H9 (cell line): ENCODE results near the gene TAS2R42. TPM values are rescaled to one million over a fixed set of nuclear protein-coding genes. Genes with fewer than 3 reads are reported as not detected.

ENCODE experiments used
- DNase-seq: peaks from one replicate; pipeline ENCODE4 v3.0.0-alpha.2; 2017
- H2AFZ ChIP-seq: one replicate; pipeline ENCODE4 v1.6.1; 2013; ENCODE audit warnings: mild to moderate bottlenecking, low read length, control low read depth, moderate library complexity
- H2AK5ac ChIP-seq: 2 replicates; pipeline ENCODE4 v1.6.1; 2013; ENCODE audit warnings: low read length, control low read depth, mixed read lengths; ENCODE audit not compliant: insufficient read length
- H2BK120ac ChIP-seq: one replicate; pipeline ENCODE4 v1.6.1; 2013; ENCODE audit warnings: low read depth, mild to moderate bottlenecking, low read length, control low read depth, inconsistent platforms; ENCODE audit not compliant: poor library complexity, severe bottlenecking
- H2BK12ac ChIP-seq: 2 replicates; pipeline ENCODE4 v1.6.1; 2013; ENCODE audit warnings: low read length, control low read depth, mixed read lengths, low read depth; ENCODE audit not compliant: insufficient read length
- H2BK15ac ChIP-seq: 2 replicates; pipeline ENCODE4 v1.6.1; 2013; ENCODE audit warnings: low read depth, low read length, control low read depth
- H2BK20ac ChIP-seq: one replicate; pipeline ENCODE4 v1.6.1; 2013; ENCODE audit warnings: low read depth, mild to moderate bottlenecking, low read length, control low read depth, inconsistent platforms; ENCODE audit not compliant: poor library complexity, severe bottlenecking
- H2BK5ac ChIP-seq: 2 replicates; pipeline ENCODE4 v1.6.1; 2013; ENCODE audit warnings: low read length, control low read depth, mixed read lengths; ENCODE audit not compliant: insufficient read length
- H3K14ac ChIP-seq: 2 replicates; pipeline ENCODE4 v1.6.1; 2013; ENCODE audit warnings: low read length, control low read depth; ENCODE audit not compliant: insufficient read depth
- H3K18ac ChIP-seq: 2 replicates; pipeline ENCODE4 v1.6.1; 2013; ENCODE audit warnings: low read depth, mild to moderate bottlenecking, mixed read lengths, low read length, control low read depth; ENCODE audit not compliant: insufficient read length
- H3K23ac ChIP-seq: 2 replicates; pipeline ENCODE4 v1.6.1; 2013; ENCODE audit warnings: low read length, control low read depth, mixed read lengths, low read depth; ENCODE audit not compliant: insufficient read length
- H3K23me2 ChIP-seq: 2 replicates; pipeline ENCODE4 v1.6.1; 2013; ENCODE audit warnings: low read depth, mild to moderate bottlenecking, mixed read lengths, low read length, control low read depth; ENCODE audit not compliant: insufficient read length, poor library complexity, severe bottlenecking
- H3K27ac ChIP-seq: 2 replicates; pipeline ENCODE4 v1.5.1; 2013; ENCODE audit warnings: low read length, control low read depth, mixed read lengths, low read depth; ENCODE audit not compliant: insufficient read length
- H3K27me3 ChIP-seq: 2 replicates; pipeline ENCODE4 v1.6.1; 2013; ENCODE audit warnings: low read length, control low read depth, inconsistent platforms; ENCODE audit not compliant: insufficient read depth
- H3K4ac ChIP-seq: 2 replicates; pipeline ENCODE4 v1.6.1; 2013; ENCODE audit warnings: low read depth, mild to moderate bottlenecking, control low read depth, inconsistent platforms, low read length, moderate library complexity
- H3K4me1 ChIP-seq: 2 replicates; pipeline ENCODE4 v1.6.1; 2013; ENCODE audit warnings: low read length, control low read depth, inconsistent platforms; ENCODE audit not compliant: insufficient read depth
- H3K4me2 ChIP-seq: 2 replicates; pipeline ENCODE4 v1.6.1; 2013; ENCODE audit warnings: low read length, control low read depth, mixed read lengths; ENCODE audit not compliant: insufficient read length, insufficient read depth
- H3K56ac ChIP-seq: 2 replicates; pipeline ENCODE4 v1.6.1; 2013; ENCODE audit warnings: low read depth, mild to moderate bottlenecking, mixed read lengths, low read length, control low read depth; ENCODE audit not compliant: insufficient read length
- H3K79me1 ChIP-seq: 2 replicates; pipeline ENCODE4 v1.6.1; 2013; ENCODE audit warnings: low read depth, mild to moderate bottlenecking, moderate library complexity, low read length, control low read depth, inconsistent platforms; ENCODE audit not compliant: insufficient read depth, poor library complexity, severe bottlenecking
- H3K79me2 ChIP-seq: 2 replicates; pipeline ENCODE4 v1.6.1; 2013; ENCODE audit warnings: low read length, control low read depth, inconsistent platforms; ENCODE audit not compliant: insufficient read depth
- H3K9ac ChIP-seq: 2 replicates; pipeline ENCODE4 v1.6.1; 2013; ENCODE audit warnings: low read length, control low read depth, mixed read lengths; ENCODE audit not compliant: insufficient read length; ENCODE audit errors: extremely low read depth
- H3K9me3 ChIP-seq: one replicate; pipeline ENCODE4 v1.6.1; 2013; ENCODE audit warnings: low read depth, low read length, inconsistent platforms; ENCODE audit not compliant: control insufficient read depth
- H3T11ph ChIP-seq: one replicate; pipeline ENCODE4 v1.6.1; 2013; ENCODE audit warnings: mild to moderate bottlenecking, low read length, control low read depth, inconsistent platforms
- H4K20me1 ChIP-seq: one replicate; pipeline ENCODE4 v1.6.1; 2013; ENCODE audit not compliant: control insufficient read depth, insufficient read length, insufficient read depth
- H4K5ac ChIP-seq: 2 replicates; pipeline ENCODE4 v1.6.1; 2013; ENCODE audit warnings: low read depth, mild to moderate bottlenecking, mixed read lengths, low read length, control low read depth; ENCODE audit not compliant: insufficient read length
- H4K8ac ChIP-seq: replicated peaks from 2 replicates; pipeline ENCODE4 v1.6.1; 2013; ENCODE audit warnings: low read length, control low read depth, mixed read lengths, low read depth; ENCODE audit not compliant: insufficient read length
- H4K91ac ChIP-seq: 2 replicates; pipeline ENCODE4 v1.6.1; 2013; ENCODE audit warnings: low read depth, mild to moderate bottlenecking, moderate library complexity, mixed read lengths, low read length, control low read depth; ENCODE audit not compliant: insufficient read length
- H3K27ac Mint-ChIP-seq, 3 experiments: 2 replicates in 2 of 3; 3 replicates in 1 of 3; pipeline ENCODE4 v1.8.0; 2020 to 2021; ENCODE audit warnings: mixed read lengths in 3 of 3, mild to moderate bottlenecking in 1 of 3, moderate library complexity in 1 of 3
- H3K27me3 Mint-ChIP-seq: 2 replicates; pipeline ENCODE4 v1.8.0; 2021; ENCODE audit warnings: low read depth, mild to moderate bottlenecking, moderate library complexity, mixed read lengths
- H3K36me3 Mint-ChIP-seq, 3 experiments: 2 replicates in 2 of 3; 3 replicates in 1 of 3; pipeline ENCODE4 v1.8.0; 2020 to 2021; ENCODE audit warnings: low read depth in 3 of 3, mixed read lengths in 3 of 3; ENCODE audit not compliant: insufficient read depth in 1 of 3
- H3K4me1 Mint-ChIP-seq, 2 experiments: 2 replicates each; pipeline ENCODE4 v1.8.0; 2020; ENCODE audit warnings: mixed read lengths in 2 of 2
- H3K4me3 Mint-ChIP-seq, 2 experiments: 2 replicates in 1 of 2; 3 replicates in 1 of 2; pipeline ENCODE4 v1.8.0; 2020 to 2021; ENCODE audit warnings: mild to moderate bottlenecking in 2 of 2, mixed read lengths in 2 of 2, moderate library complexity in 1 of 2
- H3K9me3 Mint-ChIP-seq, 2 experiments: 2 replicates in 1 of 2; 3 replicates in 1 of 2; pipeline ENCODE4 v1.8.0; 2020; ENCODE audit warnings: mild to moderate bottlenecking in 2 of 2, mixed read lengths in 2 of 2, moderate library complexity in 1 of 2
- CTCF ChIP-seq: fragments of 200-600 bp; sonication (generic); conservative IDR thresholded peaks from 3 replicates; pipeline ENCODE4 v1.8.0; 2021; ENCODE audit warnings: antibody characterized with exemption, mild to moderate bottlenecking
- WGBS: extraction: QIAGEN DNeasy Blood & Tissue Kit; methylation state at CpG from one replicate; pipeline ENCODE4 v1.1.7; 2013; ENCODE audit warnings: missing lambda C conversion rate, low lambda C conversion rate, mixed read lengths; ENCODE audit not compliant: insufficient read length; ENCODE audit errors: extremely low coverage; 5-methylcytosine and 5-hydroxymethylcytosine counted together
- total RNA-seq: library from RNA; stranded (reverse); gene quantifications from 2 replicates; pipeline ENCODE4 v1.2.1, GENCODE V29; 2021

The TAS2R42 gene
- total RNA-seq, 1 experiment from 2014 or later = not detected

- no peak overlapping the region for H3T11ph ChIP-seq
- Mint-ChIP-seq H3K27me3 (no peaks in the 10 kb centered on the region), H3K36me3 (peaks cover 33 to 46% (median 44%) of the 10 kb centered on the region in 3 experiments), H3K4me3 (no peak overlapping the region), H3K27ac (0 out of 7 replicates have a peak overlapping the region, but pooled peaks of 1 of the 3 experiments have one; percentile 3), H3K9me3 (peaks cover 6 to 20% of the 10 kb centered on the region in 2 experiments), H3K4me1 (peaks cover 14 to 19% of the 10 kb centered on the region in 2 experiments)
- no peak for DNase-seq
- H4K91ac ChIP-seq = no peak overlapping the region
- H2BK15ac ChIP-seq = no peak overlapping the region
- no peak overlapping the region for H3K56ac ChIP-seq
- no peak overlapping the region for H3K9ac ChIP-seq
- H3K23ac ChIP-seq = no peak overlapping the region
- no peak overlapping the region for H3K4me2 ChIP-seq
- H3K18ac ChIP-seq = no peak overlapping the region
- no peak overlapping the region for H2AK5ac ChIP-seq
- H2BK12ac ChIP-seq = no peak overlapping the region
- no peak for TF ChIP-seq CTCF
- no peak overlapping the region for H2BK20ac ChIP-seq
- no peak overlapping the region for H4K5ac ChIP-seq
- no peak overlapping the region for H3K14ac ChIP-seq
- peaks cover 8% of the 10 kb centered on the region; the same call in 1 of the 2 replicates for H3K79me2 ChIP-seq
- H2BK120ac ChIP-seq = no peak overlapping the region
- H3K23me2 ChIP-seq = no peaks in the 10 kb centered on the region
- no peak overlapping the region for H4K8ac ChIP-seq
- H2BK5ac ChIP-seq = no peak overlapping the region
- peaks cover 6% of the 10 kb centered on the region; the same call in 1 of the 2 replicates for H3K4me1 ChIP-seq
- H4K20me1 ChIP-seq = no peaks in the 10 kb centered on the region
- H3K79me1 ChIP-seq = peaks cover 8% of the 10 kb centered on the region
- H3K27me3 ChIP-seq = no peaks in the 10 kb centered on the region
- no CpG with 5 or more reads among the region's 2 CpGs for WGBS
- no peak overlapping the region for H3K27ac ChIP-seq
- H3K4ac ChIP-seq = no peak overlapping the region
- no peak overlapping the region for H2AFZ ChIP-seq
- no peaks in the 10 kb centered on the region for H3K9me3 ChIP-seq
Measured at GRCh38 chr12:11143352-11143751, 43.4 kb downstream of the TAS2R42 start.
